H1 (cell line): Measurements from ENCODE around the gene CCDC33. TPM values are rescaled to one million over a fixed set of nuclear protein-coding genes. Genes with fewer than 3 reads are reported as not detected.

Experiments used
- POLR2A ChIP-seq, 2 experiments: IDR thresholded peaks; 1 replicate in 1 of 2; 2 replicates in 1 of 2; pipeline ENCODE4 v1.6.1; 2011; ENCODE audit warnings: low read depth in 2 of 2, low read length in 2 of 2, mild to moderate bottlenecking in 2 of 2; ENCODE audit errors: control extremely low read depth in 1 of 2
- POLR2AphosphoS5 ChIP-seq: IDR thresholded peaks from 2 replicates; pipeline ENCODE4 v1.6.1; 2011; ENCODE audit warnings: low read depth, low read length
- polyA plus RNA-seq, 7 experiments: library from polyadenylated mRNA; depleted of rRNA in 3 of 7; stranded (reverse) in 5 of 7; unstranded in 2 of 7; fragments of >200 nt in 5 of 7; fragments of 200-250 nt in 2 of 7; gene quantifications; 1 replicate in 5 of 7; 2 replicates in 1 of 7; 4 replicates in 1 of 7; pipeline versions ENCODE4 v1.2.1 to v1.2.3, GENCODE V29; 2011 to 2013; ENCODE audit warnings: missing spikeins in 2 of 7, mixed read lengths in 2 of 7
- total RNA-seq: library from RNA; stranded (reverse); fragmentation: NEBNext Ultra II Directional; extraction: Animal tissue kit (Norgen Biotek cat#: 25700); gene quantifications from 2 replicates; pipeline ENCODE4 v1.2.1, GENCODE V29; 2021

Gene CCDC33
- total and polyA plus RNA-seq, 2 of the 8 experiments (the other 6 are each of a cell fraction or from before 2014, with no cell fraction given), result 2.0 to 2.7 TPM

DNA sequence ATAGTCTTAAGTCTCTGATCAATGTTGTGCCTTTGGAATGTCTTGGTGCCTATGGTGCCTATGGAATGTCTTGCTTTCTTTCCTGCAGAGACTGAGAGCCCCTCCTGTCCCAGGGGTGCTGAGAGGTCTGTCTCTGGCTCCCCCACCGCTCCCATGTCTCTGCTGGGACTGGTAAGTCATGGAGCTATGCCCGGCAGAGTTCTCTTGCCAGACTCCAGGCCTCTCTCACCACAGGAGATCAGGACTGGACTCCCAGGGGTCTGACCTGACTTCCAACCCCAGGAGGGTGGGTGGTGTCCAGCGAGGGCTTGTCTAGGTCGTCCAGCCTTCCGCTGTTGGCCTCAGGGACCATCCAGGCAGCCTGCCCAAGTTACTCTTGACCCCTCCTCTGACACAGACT is 145.4 kb downstream of the CCDC33 start (continued):
- TF ChIP-seq POLR2A (IDR thresholded peaks at IDR 0.05; ENCODE audit: control extremely low read depth in 1 of 2, low read depth in 2 of 2, low read length in 2 of 2) (no peak), POLR2AphosphoS5 (no peak)
